Measurements from ENCODE around the gene DOCK4.

The DOCK4 gene

DNA sequence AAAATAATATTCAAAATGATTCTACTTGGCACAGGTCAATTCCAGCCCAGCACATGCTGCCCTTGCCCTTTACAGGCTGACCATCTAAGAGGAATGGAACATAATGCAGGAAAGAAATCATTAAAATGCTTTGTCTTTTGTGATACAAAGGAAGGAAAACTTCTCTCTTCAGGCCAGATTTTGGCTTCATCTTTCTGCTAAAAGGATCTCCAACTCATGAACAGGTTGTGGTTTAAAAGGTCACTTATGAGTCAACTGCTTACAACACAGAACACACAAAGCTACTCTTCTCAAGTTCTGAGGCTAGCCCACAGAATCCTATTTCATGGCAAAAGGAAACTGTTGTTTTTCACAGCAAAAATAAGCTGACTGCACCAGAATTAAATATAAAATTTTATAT, 197.1 kb downstream of the DOCK4 start:
- H3K4me1 ChIP-seq (ENCODE audit: insufficient read depth, low read length) = no peaks in the 10 kb centered on the region
- no peaks in the 10 kb centered on the region for H3K36me3 ChIP-seq (ENCODE audit: insufficient read depth, low read length)
- H3K9ac ChIP-seq (ENCODE audit: low read depth, low read length) = no peak overlapping the region
- H3K9me3 ChIP-seq (ENCODE audit: control insufficient read depth, insufficient read depth, low read length) = no peaks in the 10 kb centered on the region

DNA sequence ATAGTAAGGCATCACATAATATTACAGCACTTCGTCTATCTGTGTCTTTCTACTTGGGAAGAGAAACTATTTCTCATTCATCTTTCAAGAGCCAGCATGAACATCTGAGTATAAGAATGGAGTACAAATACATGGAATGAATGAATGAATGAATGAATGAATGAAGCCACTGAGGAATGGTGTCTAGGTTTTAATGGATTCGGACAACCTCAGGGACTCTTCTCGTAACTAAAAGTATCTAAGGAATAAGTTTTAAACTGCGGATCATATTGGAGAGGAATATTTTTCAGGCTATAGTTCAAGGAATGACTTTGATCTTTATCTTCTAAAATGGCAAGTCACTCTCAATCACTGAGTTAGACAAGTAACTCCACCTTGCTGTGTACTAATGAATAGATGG, 199.0 kb downstream of the DOCK4 start:
- Histone ChIP-seq H3K36me3 (ENCODE audit: insufficient read depth, low read length) (no peaks in the 10 kb centered on the region), H3K4me1 (ENCODE audit: insufficient read depth, low read length) (no peaks in the 10 kb centered on the region), H3K9me3 (ENCODE audit: control insufficient read depth, insufficient read depth, low read length) (no peaks in the 10 kb centered on the region), H3K9ac (ENCODE audit: low read depth, low read length) (no peak overlapping the region)

DNA sequence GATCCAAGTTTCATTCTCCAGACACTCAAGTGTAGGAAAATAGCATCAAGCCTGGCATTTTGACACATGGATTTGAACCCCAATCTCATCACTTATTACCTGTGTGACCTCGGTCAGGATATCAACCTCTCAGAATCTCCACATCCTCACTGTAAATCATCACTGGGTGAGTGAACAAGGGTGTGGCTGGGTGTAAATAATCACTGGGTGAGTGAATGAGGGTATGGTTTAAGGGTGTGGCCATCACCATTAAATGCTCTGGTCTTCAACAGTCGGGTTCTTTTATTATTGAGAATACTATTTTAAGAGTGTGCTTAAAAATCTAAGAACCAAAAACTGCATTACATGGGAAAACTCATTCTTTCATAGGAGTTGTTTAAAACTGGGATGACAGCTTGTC, 200.1 kb downstream of the DOCK4 start:
- Histone ChIP-seq H3K9ac (ENCODE audit: low read depth, low read length) (no peak overlapping the region), H3K4me1 (ENCODE audit: insufficient read depth, low read length) (no peaks in the 10 kb centered on the region), H3K9me3 (ENCODE audit: control insufficient read depth, insufficient read depth, low read length) (no peaks in the 10 kb centered on the region), H3K36me3 (ENCODE audit: insufficient read depth, low read length) (no peaks in the 10 kb centered on the region)

DNA sequence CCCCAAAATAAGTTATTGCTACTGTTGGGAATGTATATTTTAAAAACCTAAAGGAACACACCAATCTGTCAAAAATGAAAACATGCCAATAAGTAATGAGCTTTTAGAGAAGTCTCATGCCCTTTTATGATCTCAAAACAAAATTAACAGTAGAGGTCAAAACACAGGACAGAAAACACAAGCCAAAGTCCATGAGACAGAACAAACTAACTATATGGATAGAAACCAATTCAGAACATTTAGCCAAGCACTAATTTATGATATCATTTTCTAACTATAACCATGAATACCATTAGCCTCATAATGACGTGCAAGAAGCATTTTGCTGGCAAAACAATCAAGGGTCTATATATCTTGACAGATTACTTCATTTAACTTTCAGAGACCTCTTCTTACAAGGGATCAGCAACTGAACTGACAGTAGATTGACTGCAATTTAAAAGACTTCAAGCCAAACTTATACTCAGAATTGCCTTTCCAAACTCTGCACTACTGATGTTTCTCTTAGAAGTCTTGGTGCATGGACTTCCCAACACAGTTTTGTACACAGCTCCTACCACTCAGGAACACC, 200.9 kb downstream of the DOCK4 start:
- H3K4me1 ChIP-seq (ENCODE audit: insufficient read depth, low read length) = no peaks in the 10 kb centered on the region
- no peak overlapping the region for H3K9ac ChIP-seq (ENCODE audit: low read depth, low read length)
- H3K9me3 ChIP-seq (ENCODE audit: control insufficient read depth, insufficient read depth, low read length) = no peaks in the 10 kb centered on the region
- H3K36me3 ChIP-seq (ENCODE audit: insufficient read depth, low read length) = no peaks in the 10 kb centered on the region

DNA sequence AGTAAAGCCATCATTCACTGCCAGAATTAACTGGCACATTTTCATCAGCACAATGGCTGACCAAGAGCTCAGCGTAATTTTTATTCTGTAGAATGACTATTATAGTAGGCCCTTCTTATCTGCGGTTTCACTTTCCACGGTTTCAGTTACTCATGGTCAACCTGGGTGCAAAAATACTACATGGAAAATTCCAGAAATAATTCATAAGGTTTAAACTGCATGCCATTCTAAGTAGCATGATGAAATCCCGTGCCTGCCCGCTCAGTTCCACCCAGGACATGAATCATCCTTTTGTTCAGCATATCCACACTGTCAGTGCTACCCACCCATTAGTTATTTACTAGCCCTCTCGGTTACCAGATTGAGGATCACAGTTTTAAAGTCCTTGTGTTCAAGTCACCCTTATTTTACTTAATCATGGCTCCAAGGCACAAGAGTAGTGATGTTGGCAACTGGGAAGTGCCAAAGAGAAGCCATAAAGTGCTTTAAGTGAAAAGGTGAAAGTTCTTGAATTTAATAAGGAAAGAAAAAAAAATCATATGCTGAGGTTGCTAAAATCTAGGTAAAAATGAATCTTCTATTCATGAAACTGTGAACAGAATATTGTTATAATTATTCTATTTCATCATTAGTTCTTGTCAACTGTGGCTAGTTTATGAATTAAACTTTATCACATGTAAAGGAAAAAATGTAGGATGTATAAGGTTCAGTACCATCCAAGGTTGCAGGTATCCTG, 204.9 kb downstream of the DOCK4 start:
- no peaks in the 10 kb centered on the region for H3K36me3 ChIP-seq (ENCODE audit: insufficient read depth, low read length)
- no peaks in the 10 kb centered on the region for H3K4me1 ChIP-seq (ENCODE audit: insufficient read depth, low read length)
- no peak overlapping the region for H3K9ac ChIP-seq (ENCODE audit: low read depth, low read length)
- no peaks in the 10 kb centered on the region for H3K9me3 ChIP-seq (ENCODE audit: control insufficient read depth, insufficient read depth, low read length)

DNA sequence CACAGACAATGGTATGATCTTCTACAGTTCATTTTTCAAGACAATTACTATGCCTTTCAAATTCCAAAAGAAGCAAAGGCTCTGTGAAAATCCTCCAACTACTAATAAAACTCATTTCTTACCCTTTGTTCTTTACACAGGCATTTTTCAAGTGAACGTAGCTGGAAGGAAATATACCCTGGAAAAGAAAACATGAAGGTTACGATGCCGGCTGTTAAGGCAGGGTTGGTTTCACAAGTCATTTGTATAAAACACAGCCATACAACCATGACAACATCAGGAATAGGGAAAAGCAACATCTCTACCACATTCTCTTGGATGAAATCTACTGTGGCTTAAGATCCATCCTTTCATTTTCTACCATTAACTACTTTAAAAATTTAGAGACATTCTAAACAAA, 207.9 kb downstream of the DOCK4 start:
- Histone ChIP-seq H3K36me3 (ENCODE audit: insufficient read depth, low read length) (no peaks in the 10 kb centered on the region), H3K9ac (ENCODE audit: low read depth, low read length) (no peak overlapping the region), H3K9me3 (ENCODE audit: control insufficient read depth, insufficient read depth, low read length) (no peaks in the 10 kb centered on the region), H3K4me1 (ENCODE audit: insufficient read depth, low read length) (peaks cover under 1% of the 10 kb centered on the region; the same call in 1 of the 2 replicates)

DNA sequence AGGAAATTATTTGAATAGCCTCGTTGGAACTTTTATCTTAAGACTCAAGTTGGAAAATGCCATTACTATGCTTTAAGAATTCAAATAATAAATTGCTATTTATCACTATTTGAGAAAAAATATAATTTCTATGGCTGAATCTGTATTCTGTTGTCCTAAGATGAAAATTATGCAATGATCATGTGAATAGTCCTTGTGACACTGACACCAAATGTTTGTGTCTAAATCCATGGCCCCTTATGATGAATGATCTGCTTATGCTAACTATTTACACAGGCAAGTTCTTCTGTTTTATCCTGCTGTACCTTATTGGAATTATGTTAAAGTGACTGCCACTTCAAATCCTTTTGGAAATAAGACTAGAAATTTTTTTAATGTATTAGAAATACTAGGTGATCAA, 208.7 kb downstream of the DOCK4 start:
- Histone ChIP-seq H3K9ac (ENCODE audit: low read depth, low read length) (no peak overlapping the region), H3K4me1 (ENCODE audit: insufficient read depth, low read length) (peaks cover 6% of the 10 kb centered on the region; the same call in 1 of the 2 replicates), H3K9me3 (ENCODE audit: control insufficient read depth, insufficient read depth, low read length) (no peaks in the 10 kb centered on the region), H3K36me3 (ENCODE audit: insufficient read depth, low read length) (no peaks in the 10 kb centered on the region)

DNA sequence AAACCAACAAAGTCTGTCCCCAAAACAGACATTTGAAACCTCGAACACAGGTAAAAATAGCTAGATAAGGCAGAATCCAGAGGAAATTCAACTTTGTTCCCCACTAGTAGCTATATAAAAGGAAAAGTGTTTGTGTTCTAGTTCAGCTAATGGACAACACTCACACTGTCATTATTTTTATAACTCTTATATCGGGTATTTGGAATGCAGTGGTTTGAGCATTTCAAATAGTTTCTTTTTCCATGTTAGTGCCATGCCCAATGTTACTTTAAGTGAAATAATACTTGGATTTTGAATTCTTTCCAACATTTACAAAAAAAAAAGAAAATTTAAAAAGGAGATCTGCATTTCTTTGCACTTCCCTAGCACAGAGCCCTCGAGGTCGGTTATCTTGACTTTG, 213.6 kb downstream of the DOCK4 start:
- Histone ChIP-seq H3K9me3 (ENCODE audit: control insufficient read depth, insufficient read depth, low read length) (no peaks in the 10 kb centered on the region), H3K4me1 (ENCODE audit: insufficient read depth, low read length) (peaks cover 9% of the 10 kb centered on the region; the same call in 1 of the 2 replicates), H3K36me3 (ENCODE audit: insufficient read depth, low read length) (no peaks in the 10 kb centered on the region), H3K9ac (ENCODE audit: low read depth, low read length) (no peak overlapping the region)

DNA sequence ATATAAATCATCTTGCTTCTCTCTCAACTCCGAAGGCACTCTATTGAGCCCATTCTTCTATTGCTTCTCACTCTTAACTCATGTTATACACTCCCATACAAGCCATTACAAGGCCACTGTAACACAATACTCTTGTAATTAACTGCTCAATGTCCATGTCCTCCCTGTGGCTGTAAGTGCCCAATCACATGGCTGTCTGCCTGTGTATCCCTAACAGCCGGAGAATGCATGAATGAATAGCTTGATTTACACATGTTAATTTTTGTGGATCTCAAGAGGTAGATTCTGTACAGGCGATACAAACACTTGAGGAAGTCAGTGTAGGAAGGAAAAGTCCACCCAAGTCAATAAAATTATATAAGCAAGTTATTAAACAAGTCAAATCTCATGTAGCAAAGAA, 215.6 kb downstream of the DOCK4 start:
- Histone ChIP-seq H3K9ac (ENCODE audit: low read depth, low read length) (no peak overlapping the region), H3K36me3 (ENCODE audit: insufficient read depth, low read length) (no peaks in the 10 kb centered on the region), H3K4me1 (ENCODE audit: insufficient read depth, low read length) (peaks cover 11% of the 10 kb centered on the region; the same call in 1 of the 2 replicates), H3K9me3 (ENCODE audit: control insufficient read depth, insufficient read depth, low read length) (no peaks in the 10 kb centered on the region)

DNA sequence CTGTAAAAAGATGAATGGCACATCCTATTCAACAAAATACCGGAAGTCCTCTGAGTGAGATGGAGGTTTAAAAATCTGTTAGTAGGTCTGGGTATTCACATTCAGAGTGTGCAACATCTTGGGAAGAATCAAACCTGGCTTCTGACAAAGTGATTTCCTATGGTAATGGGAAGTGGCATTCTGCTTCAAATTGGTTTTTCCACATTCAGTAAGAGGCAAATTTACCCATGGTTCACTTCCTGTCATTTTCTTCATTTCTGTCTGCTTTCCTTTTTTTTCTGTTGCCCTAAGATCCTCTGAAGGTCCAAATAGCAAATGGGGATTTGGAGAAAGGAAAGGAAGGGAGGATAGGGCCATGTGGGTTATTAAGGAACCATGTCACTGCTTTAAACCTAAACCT, 218.3 kb downstream of the DOCK4 start:
- Histone ChIP-seq H3K4me1 (ENCODE audit: insufficient read depth, low read length) (peaks cover 6% of the 10 kb centered on the region; the same call in 1 of the 2 replicates), H3K9me3 (ENCODE audit: control insufficient read depth, insufficient read depth, low read length) (no peaks in the 10 kb centered on the region), H3K36me3 (ENCODE audit: insufficient read depth, low read length) (no peaks in the 10 kb centered on the region), H3K9ac (ENCODE audit: low read depth, low read length) (no peak overlapping the region)

DNA sequence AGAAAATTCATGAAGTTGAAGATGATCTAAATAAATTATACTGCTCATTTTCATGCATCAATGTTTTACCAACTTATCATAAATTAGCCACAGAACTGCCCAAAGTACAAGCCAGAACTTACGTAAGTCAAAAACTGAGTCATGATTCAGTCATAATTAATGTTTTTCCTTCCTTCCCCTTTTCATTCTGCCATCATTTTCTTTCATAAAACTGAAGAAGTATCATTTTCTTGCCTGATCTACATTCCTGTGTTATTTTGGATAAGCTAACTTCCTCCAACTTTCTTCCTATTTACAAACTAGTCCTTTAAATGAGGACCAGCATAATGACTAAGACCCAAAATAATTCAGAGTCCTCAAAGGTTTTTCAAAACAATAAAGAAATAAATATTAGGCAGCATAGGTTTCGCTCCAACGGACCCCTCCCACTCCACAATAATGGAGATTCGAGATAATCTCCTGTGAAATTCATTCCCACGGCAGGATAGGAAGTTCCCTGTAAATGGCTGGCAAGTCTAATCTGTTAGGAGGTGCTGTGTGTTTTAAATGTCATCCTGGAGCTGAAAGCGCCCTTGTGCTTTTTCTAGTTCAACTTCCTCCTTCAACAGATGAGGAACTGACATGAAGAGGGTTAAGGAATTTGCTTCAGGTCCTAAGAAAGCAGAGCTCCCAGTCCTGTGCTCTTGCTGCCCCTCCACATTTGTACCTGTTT, 218.9 kb downstream of the DOCK4 start:
- Histone ChIP-seq H3K9me3 (ENCODE audit: control insufficient read depth, insufficient read depth, low read length) (no peaks in the 10 kb centered on the region), H3K9ac (ENCODE audit: low read depth, low read length) (no peak overlapping the region), H3K36me3 (ENCODE audit: insufficient read depth, low read length) (no peaks in the 10 kb centered on the region), H3K4me1 (ENCODE audit: insufficient read depth, low read length) (peaks cover 5% of the 10 kb centered on the region; the same call in 1 of the 2 replicates)

DNA sequence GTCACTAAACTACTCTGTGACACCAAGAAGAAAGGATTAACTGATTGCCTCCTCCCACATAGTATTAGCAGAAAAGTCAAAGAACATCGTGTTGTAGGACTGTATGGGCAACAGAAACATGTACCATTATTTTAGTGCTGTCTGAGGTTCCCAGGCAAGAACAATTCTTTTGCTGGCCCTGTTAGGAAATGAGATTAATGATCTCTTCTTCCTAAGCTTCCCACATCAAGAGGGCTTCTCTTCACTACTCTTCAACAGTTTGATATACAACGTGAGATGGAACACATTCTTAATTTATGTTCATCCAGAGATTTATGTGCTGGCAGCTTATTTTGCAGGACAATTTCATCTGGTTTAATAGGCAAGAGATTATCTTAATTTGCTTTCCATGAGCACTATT, 219.6 kb downstream of the DOCK4 start:
- Histone ChIP-seq H3K36me3 (ENCODE audit: insufficient read depth, low read length) (no peaks in the 10 kb centered on the region), H3K9me3 (ENCODE audit: control insufficient read depth, insufficient read depth, low read length) (no peaks in the 10 kb centered on the region), H3K4me1 (ENCODE audit: insufficient read depth, low read length) (peaks cover 5% of the 10 kb centered on the region; the same call in 1 of the 2 replicates)

DNA sequence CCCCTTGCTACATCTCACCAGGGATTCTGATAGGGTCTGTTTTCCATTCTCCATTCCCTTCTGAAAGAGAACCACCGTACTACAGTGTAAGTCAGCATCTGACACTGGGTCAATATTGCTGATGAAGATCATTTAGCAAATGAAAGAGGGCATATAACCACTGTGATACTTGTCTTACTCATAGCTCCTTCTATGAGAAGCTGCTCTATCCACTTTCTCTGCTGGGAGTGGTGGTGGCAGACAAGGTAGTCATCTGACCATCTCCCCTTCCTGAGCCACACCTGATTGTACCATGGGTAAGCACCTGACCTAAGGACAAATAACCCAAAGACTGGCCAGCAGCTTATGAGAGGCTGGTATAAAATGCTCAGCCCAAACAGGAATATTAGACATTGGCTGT, 220.4 kb downstream of the DOCK4 start:
- no peaks in the 10 kb centered on the region for H3K36me3 ChIP-seq (ENCODE audit: insufficient read depth, low read length)
- no peaks in the 10 kb centered on the region for H3K9me3 ChIP-seq (ENCODE audit: control insufficient read depth, insufficient read depth, low read length)
- H3K4me1 ChIP-seq (ENCODE audit: insufficient read depth, low read length) = peaks cover 5% of the 10 kb centered on the region; the same call in 1 of the 2 replicates
- no peak overlapping the region for H3K9ac ChIP-seq (ENCODE audit: low read depth, low read length)

More for the DNA sequence above, 219.6 kb downstream of the DOCK4 start:
- H3K9ac ChIP-seq (ENCODE audit: low read depth, low read length) = no peak overlapping the region

DNA sequence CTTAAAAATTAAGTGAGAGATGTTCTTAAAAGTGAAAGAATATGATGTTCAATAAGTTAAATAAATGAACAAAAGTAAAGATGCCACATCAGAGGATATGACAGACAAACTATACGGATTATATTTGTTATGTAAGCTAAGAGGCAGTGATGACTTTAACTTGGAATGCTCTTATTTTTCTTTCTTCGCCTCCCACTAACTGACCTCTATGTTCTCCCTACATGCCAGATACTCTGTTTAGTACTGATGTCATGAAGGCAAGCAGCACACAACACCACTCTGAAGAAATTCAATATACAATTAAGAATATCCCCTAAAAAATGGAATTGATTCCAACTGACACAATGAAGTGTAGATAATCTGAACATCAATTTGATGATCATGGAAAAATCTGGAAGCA, 223.4 kb downstream of the DOCK4 start:
- H3K4me1 ChIP-seq (ENCODE audit: insufficient read depth, low read length) = peaks cover 4% of the 10 kb centered on the region; the same call in 1 of the 2 replicates
- no peaks in the 10 kb centered on the region for H3K36me3 ChIP-seq (ENCODE audit: insufficient read depth, low read length)
- no peaks in the 10 kb centered on the region for H3K9me3 ChIP-seq (ENCODE audit: control insufficient read depth, insufficient read depth, low read length)
- no peak overlapping the region for H3K9ac ChIP-seq (ENCODE audit: low read depth, low read length)

DNA sequence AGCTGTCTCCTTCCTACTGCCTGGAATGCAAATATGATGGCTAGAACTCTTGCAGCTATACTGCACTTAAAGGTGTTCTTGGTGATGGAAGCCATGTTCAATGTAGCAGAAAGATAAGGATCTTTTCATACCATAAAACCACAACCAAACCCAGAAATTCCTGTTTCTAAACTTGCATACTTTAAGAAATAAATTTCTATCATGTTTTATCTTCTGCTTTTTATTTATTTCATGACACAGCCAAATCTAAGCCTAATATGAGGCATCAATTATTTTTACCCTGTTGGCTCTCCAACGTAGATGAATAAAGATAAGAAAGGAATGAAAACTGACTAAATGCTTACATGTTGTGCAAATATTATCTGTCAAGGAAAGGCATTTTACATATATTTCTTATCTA, 224.1 kb downstream of the DOCK4 start:
- Histone ChIP-seq H3K9me3 (ENCODE audit: control insufficient read depth, insufficient read depth, low read length) (no peaks in the 10 kb centered on the region), H3K9ac (ENCODE audit: low read depth, low read length) (no peak overlapping the region), H3K4me1 (ENCODE audit: insufficient read depth, low read length) (no peaks in the 10 kb centered on the region), H3K36me3 (ENCODE audit: insufficient read depth, low read length) (no peaks in the 10 kb centered on the region; the same call in 1 of the 2 replicates)

Measured in ES-I3 (cell line).